ENCODE data around the gene AKR7A2. TPM values are rescaled to one million over a fixed set of nuclear protein-coding genes. Genes with fewer than 3 reads are reported as not detected.

Gene AKR7A2
- polyA plus RNA-seq, 3 donors = 19.5 to 117 (median 89.3) TPM

DNA sequence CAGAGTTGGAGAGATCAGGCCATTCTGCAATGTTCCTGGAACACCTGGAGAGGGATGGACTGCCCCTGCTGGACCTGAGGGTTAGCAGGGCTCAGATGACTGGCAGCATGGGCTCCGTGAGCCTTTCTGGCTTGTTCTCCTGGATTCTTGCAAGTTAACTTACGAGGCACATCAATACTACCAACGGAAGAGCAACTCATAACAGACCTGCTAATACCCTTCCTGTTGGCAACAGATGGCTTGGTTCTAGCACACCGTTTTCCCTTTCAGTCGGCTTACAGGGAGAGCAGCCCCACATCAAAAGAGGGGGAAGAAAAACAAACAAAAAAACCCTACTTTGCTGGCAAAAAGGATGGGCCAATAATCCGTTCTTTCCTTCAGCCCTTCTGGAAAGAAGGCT lies 48.1 kb upstream of the AKR7A2 start:
- no peak overlapping the region for H2AFZ ChIP-seq (ENCODE audit: insufficient read depth, low read depth, low read length, poor library complexity, severe bottlenecking)
- H4K20me1 ChIP-seq (ENCODE audit: insufficient read depth, low read length) = peaks cover 96% of the 10 kb centered on the region
- H3K9me3 ChIP-seq (replicated peaks in 1 of 2; ENCODE audit: control insufficient read depth in 1 of 2, insufficient read depth in 1 of 2, low read length in 2 of 2) = no peaks in the 10 kb centered on the region
- no peak overlapping the region for H3K4me3 Mint-ChIP-seq
- H3K9me3 Mint-ChIP-seq = no peaks in the 10 kb centered on the region
- TF ChIP-seq, protein P1, sequence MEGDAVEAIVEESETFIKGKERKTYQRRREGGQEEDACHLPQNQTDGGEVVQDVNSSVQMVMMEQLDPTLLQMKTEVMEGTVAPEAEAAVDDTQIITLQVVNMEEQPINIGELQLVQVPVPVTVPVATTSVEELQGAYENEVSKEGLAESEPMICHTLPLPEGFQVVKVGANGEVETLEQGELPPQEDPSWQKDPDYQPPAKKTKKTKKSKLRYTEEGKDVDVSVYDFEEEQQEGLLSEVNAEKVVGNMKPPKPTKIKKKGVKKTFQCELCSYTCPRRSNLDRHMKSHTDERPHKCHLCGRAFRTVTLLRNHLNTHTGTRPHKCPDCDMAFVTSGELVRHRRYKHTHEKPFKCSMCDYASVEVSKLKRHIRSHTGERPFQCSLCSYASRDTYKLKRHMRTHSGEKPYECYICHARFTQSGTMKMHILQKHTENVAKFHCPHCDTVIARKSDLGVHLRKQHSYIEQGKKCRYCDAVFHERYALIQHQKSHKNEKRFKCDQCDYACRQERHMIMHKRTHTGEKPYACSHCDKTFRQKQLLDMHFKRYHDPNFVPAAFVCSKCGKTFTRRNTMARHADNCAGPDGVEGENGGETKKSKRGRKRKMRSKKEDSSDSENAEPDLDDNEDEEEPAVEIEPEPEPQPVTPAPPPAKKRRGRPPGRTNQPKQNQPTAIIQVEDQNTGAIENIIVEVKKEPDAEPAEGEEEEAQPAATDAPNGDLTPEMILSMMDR (IDR thresholded peaks at IDR 0.05) = no peak
- no peak overlapping the region for H3K4me3 ChIP-seq (replicated peaks in 1 of 3; ENCODE audit: low read depth in 2 of 3, low read length in 3 of 3)
- H3K27me3 Mint-ChIP-seq (ENCODE audit: low read depth in 3 of 3) = peaks cover 0 to 2% (median 0%) of the 10 kb centered on the region in 3 donors
- no peak overlapping the region for H3K4me2 ChIP-seq (replicated peaks; ENCODE audit: extremely low read depth, low read length, poor library complexity, severe bottlenecking)
- peaks cover 43 to 95% of the 10 kb centered on the region in 2 donors for H3K36me3 ChIP-seq (replicated peaks in 1 of 2; ENCODE audit: control insufficient read depth in 1 of 2, insufficient read depth in 2 of 2, low read length in 2 of 2)
- no peaks in the 10 kb centered on the region for H3K4me1 Mint-ChIP-seq
- H3K79me2 ChIP-seq (ENCODE audit: insufficient read depth, low read length) = peaks cover 30% of the 10 kb centered on the region
- H3K4me1 ChIP-seq (ENCODE audit: control insufficient read depth in 1 of 2, insufficient read depth in 2 of 2, low read length in 2 of 2) = no peaks in the 10 kb centered on the region
- 45% methylated on average over 5 of the region's 6 CpGs for WGBS (ENCODE audit: insufficient coverage)
- H3K9ac ChIP-seq (ENCODE audit: insufficient read depth, low read length, poor library complexity, severe bottlenecking) = no peak overlapping the region
- peak overlapping the region in 1 of 2 donors; percentile 8 for H3K27ac ChIP-seq (ENCODE audit: low read depth in 1 of 2, low read length in 2 of 2)
- intact Hi-C loops (cut with micrococcal nuclease) = no loop called here
- H3K27ac Mint-ChIP-seq = peak overlapping the region in 1 of 7 donors; percentile 89
- DNase-seq = no peak
- H3K36me3 Mint-ChIP-seq = peaks cover 62 to 81% of the 10 kb centered on the region in 2 donors
- H3K27me3 ChIP-seq (ENCODE audit: control insufficient read depth in 2 of 2, insufficient read depth in 2 of 2, low read length in 2 of 2) = no peaks in the 10 kb centered on the region

DNA sequence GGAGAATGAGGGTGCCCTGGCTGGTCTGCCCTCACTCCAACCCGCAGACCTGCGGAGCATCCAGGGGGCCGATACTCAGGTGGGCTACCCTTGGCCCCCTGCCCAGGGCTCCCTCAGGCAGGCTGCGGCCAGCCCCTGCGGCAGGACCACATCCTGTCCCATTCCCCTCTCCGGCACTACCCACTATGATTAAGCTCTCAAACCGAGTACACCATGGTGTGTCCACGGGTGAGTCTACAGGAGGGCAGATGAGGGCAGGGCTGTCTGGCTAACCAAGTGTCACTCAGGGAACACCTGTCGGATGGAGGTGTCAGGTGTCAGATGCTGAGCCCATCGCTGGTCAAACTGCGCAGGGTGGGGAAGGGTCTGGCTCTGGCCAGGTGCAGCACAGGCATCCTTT lies 47.4 kb upstream of the AKR7A2 start:
- TF ChIP-seq, protein P1 (IDR thresholded peaks at IDR 0.05) = no peak
- H3K27ac Mint-ChIP-seq = no peak overlapping the region
- no peak for DNase-seq
- no peaks in the 10 kb centered on the region for H3K4me1 Mint-ChIP-seq
- peaks cover 0 to 2% (median 0%) of the 10 kb centered on the region in 3 donors for H3K27me3 Mint-ChIP-seq (ENCODE audit: low read depth in 3 of 3)
- no peaks in the 10 kb centered on the region for H3K4me1 ChIP-seq (ENCODE audit: control insufficient read depth in 1 of 2, insufficient read depth in 2 of 2, low read length in 2 of 2)
- H3K9me3 ChIP-seq (replicated peaks in 1 of 2; ENCODE audit: control insufficient read depth in 1 of 2, insufficient read depth in 1 of 2, low read length in 2 of 2) = no peaks in the 10 kb centered on the region
- peaks cover 63 to 82% of the 10 kb centered on the region in 2 donors for H3K36me3 Mint-ChIP-seq
- H3K4me2 ChIP-seq (replicated peaks; ENCODE audit: extremely low read depth, low read length, poor library complexity, severe bottlenecking) = no peak overlapping the region
- peaks cover 92% of the 10 kb centered on the region for H4K20me1 ChIP-seq (ENCODE audit: insufficient read depth, low read length)
- H3K9me3 Mint-ChIP-seq = peaks cover 0 to 2% (median 0%) of the 10 kb centered on the region in 7 donors
- intact Hi-C loops (cut with micrococcal nuclease) = no loop called here
- no peak overlapping the region for H3K4me3 Mint-ChIP-seq
- no peak overlapping the region for H2AFZ ChIP-seq (ENCODE audit: insufficient read depth, low read depth, low read length, poor library complexity, severe bottlenecking)
- peaks cover 43 to 95% of the 10 kb centered on the region in 2 donors for H3K36me3 ChIP-seq (replicated peaks in 1 of 2; ENCODE audit: control insufficient read depth in 1 of 2, insufficient read depth in 2 of 2, low read length in 2 of 2)
- H3K27ac ChIP-seq (ENCODE audit: low read depth in 1 of 2, low read length in 2 of 2) = no peak overlapping the region
- WGBS (ENCODE audit: insufficient coverage) = 65% methylated on average over 9 of the region's 11 CpGs
- H3K9ac ChIP-seq (ENCODE audit: insufficient read depth, low read length, poor library complexity, severe bottlenecking) = no peak overlapping the region
- peaks cover 24% of the 10 kb centered on the region for H3K79me2 ChIP-seq (ENCODE audit: insufficient read depth, low read length)
- H3K27me3 ChIP-seq (ENCODE audit: control insufficient read depth in 2 of 2, insufficient read depth in 2 of 2, low read length in 2 of 2) = no peaks in the 10 kb centered on the region
- H3K4me3 ChIP-seq (replicated peaks in 1 of 3; ENCODE audit: low read depth in 2 of 3, low read length in 3 of 3) = no peak overlapping the region
